Activated CD4-positive, alpha-beta T cell treated with anti-CD3 and anti-CD28 coated beads, Interleukin-2, amount 50 U/mL, for 1 hour (primary cell): ENCODE measurements around the gene TMEM247.

Experiments
- DNase-seq: peaks from one replicate; pipeline ENCODE4 v3.0.0-alpha.2; 2020

The TMEM247 gene

DNA sequence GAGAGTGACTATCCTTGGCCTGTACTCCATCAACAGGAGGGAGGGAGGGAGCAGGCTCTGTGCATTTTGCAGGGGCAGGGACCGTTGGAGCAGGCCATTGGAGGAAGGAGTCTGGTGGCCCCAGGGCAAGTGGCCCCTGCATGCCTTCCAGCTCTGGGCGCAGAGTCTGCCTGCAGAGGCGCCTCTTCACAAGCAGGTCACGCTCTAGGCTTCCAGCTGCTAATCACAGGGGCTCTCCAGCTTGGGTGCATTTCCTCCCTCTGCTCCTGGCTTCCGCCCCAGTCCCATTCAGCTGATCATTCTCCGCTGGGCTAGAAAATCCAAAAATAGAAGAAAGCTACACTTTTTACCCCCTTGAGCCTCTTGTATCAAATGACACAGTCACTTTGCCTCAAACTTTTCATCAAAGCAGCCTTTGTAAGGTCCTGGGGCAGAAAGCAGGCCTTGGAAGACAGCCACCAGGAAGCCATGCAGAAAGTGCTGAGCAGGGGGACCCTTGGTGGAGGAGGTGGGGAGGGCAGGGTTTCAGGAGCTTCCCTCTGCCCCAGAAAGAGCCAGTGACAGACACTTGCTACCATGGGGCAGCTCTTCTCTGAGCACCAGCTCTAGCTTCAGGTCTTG lies 11.3 kb downstream of the TMEM247 start:
- DNase-seq: no peak

DNA sequence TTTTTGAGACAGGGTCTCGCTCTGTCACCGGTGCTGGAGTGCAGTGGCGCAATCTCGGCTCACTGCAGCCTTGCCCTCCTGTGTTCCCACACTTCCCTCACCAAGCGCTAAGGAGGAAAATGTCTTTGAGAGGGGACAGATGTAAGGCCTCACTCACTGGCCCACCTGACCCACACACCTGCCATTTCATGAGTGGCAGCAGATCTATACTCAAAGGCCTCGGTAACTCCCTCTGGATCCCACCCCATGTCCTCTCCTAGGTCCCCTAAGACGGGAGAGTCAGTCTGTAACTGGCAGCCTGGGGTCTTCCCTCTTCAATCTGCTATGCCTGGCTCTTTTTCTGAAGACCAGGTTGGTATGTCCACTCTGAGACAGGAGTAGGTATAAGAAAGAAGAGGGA lies 12.9 kb downstream of the TMEM247 start:
- DNase-seq: no peak

DNA sequence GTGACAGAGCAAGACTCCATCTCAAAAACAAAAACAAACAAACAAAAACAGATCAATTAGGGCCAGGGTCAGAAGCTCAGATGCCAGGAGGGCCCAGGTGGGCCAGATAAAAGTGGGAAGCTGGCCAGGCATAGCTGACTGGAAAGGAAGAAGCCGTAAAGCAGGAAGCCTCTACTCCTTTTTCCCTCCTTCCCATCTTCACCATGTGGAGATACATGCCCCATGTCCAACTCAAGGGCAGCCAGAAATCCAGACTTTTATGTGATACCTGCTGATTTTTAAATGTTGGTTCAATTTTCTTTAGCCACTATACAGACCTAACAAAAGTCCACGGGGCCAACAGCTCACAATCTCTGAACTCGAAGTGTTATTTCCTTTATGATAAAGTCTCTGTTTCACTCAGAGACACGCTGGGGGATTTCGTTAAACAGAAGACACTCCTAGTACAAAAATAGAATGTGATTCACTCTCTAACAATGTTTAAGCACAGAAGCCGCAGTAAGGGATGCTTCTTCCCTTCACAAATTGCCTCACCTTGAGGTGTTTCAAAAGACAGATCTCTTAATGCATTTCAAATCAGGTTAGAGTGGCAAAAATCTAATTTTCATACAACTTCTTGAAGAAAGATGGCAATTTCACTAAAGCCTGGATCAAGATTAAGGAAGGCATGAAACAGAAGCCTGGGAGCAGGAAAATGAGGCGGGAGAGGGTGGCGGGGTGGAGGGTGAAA lies 14.0 kb downstream of the TMEM247 start:
- DNase-seq: no peak

DNA sequence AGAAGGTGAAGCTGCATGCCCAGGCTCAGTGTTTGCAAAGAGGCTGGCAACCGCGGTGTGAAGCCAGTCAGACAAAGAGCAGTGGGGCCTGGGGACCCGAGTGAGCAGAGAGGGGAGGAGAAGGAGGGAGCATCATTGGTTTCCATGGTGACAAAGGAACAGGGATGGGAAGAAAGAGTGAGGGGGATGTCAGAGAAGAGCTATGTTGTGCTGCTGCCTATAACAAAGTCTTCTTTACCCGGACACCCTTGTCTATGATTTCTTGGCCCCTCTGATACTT lies 14.5 kb downstream of the TMEM247 start:
- DNase-seq: no peak

DNA sequence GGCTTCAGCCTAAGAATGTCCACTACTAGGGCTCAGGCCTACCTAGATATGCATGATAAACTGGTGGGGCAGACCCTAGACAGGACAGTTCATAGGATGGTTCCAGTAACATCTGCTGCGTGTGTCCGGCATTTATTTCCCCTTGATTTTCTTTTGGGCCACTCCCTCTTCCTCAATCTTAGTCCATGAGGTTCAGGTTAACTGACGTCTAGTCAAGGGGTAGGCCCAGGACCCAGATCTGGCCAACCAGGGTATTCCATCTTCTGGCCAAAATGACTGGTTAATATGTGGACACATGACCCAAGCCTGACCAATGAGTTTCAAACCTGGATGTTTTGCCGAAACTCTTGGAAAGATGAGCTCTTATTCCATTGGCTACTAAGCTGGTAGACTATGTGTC lies 15.2 kb downstream of the TMEM247 start:
- no peak for DNase-seq

- DNase-seq: no peak
These were observed 16.1 kb downstream of the TMEM247 start for GRCh38 chr2:46495231-46496030.

GRCh38 chr2:46497766-46498165 lies 18.4 kb downstream of the TMEM247 start:
- DNase-seq: no peak

DNA sequence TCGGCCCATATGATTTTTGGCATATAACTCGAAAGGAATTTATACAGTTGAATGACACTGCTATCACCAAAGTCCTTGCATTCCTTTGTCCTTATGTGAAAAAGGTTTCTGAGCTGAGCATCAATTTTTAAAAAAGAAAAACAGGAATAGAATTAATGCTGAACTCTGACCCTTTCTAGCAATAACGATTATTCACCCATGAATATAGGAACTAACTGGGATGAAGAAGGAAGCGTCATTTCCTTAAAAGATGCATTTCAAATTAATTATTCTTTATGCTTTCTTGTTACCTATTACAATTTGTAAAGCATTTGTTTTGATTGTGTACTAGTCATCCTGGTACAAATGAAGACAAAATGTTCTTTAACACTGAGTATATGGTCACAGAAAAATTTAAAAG lies 19.3 kb downstream of the TMEM247 start:
- DNase-seq: no peak

DNA sequence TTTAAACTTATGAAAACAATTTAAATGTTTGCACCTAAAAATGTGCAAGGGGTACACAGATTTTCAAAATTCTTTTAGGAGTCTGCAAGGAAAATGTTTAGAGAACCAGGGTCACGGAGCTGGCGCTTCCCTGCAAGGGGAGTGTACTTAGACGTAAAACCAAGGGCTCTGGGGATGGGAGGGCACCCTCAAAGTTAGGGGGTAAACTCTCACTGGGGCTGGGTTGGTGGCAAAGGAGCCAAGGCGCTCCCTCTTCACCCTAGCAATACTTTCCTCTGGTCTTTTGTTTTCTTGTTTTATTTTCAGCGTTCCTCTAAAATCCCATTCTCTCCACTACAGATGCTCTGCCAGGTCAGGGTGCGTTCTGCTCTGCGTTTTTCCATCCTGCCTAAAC lies 20.0 kb downstream of the TMEM247 start:
- no peak for DNase-seq

DNA sequence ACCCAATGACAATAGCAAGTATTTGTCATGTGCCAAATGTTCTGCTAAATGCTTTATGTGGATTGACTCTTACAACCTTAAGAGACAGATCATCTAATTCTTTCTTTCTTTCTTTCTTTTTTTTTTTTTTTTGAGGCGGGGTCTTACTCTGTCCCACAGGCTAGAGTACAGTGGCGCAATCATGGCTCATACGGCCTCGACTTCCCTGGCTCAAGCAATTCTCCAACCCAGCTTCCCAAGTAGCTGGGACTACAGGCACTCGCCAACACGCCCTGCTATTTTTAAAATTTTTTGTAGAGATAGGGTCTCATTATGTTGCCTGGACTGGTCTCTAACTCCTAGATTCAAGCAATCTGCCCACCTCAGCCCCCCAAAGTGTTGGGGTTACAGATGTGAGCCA lies 21.4 kb downstream of the TMEM247 start:
- no peak for DNase-seq

DNA sequence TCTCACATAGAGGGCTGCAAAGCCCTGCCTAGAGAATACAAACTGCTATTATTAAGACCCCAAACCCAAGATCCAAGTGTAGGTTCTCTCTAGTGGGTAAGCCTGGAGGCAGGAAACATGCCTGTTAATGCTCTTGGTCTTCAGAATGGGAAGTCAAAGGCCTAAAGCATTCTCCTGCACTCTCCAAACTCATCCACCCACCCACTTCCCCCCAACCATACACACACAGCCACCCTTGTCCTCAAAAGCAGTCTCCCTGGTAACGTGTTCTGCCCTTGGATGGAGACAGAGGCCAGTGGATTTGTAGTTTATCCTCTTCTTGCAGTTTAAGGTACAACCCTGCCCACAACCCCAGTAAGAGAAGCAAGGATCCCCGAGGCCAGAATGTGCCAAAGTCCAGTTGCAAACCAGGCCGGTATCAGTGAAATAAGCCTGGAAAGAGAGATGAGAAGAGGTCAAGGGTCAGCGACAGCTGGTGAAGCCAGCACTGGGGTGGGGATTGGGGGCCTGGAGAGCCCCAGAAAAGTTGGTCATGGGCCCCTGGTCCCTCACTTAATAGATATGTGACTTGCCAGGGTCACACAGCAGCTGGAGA lies 23.0 kb downstream of the TMEM247 start:
- no peak for DNase-seq

DNA sequence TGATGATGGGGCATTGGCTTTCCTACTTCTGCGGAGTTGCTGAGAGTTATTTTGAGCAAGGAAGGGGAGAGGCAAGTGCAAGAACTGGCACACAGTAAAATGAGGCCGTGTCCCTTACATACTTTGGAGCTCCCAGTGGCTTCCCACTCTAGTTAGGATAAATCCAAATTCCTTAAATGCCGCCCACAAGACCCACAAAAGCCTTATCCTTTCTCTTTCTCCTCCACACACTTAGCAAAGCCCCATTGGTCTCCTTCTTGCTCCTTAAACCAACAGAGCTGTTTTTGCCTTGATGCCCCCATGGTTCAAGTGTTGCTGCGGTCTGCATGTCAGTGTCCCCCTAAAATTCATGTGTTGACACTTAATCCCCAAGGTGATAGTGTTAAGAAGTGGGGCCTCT lies 24.3 kb downstream of the TMEM247 start:
- no peak for DNase-seq

DNA sequence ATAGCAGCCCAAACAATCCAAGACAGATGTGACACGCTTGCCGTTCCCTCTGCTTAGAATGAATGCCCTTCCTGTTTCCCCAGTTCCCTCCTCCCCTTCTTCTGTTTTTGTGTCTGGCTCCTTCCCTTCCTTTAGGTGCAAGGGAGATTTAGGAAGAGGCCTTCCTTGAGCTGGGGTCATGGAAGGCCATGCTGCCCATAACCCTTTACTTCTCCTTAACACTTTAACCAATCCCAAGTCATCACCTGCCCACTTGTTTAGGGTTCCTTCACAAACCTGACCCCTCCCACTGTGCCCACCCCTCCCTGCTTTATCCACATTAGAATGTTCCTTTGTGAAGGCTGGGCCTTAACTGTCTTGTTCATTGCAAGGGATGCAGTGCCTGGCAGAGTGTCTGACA lies 24.9 kb downstream of the TMEM247 start:
- no peak for DNase-seq

- no peak for DNase-seq
These were observed 25.5 kb downstream of the TMEM247 start for GRCh38 chr2:46504685-46505471.

DNA sequence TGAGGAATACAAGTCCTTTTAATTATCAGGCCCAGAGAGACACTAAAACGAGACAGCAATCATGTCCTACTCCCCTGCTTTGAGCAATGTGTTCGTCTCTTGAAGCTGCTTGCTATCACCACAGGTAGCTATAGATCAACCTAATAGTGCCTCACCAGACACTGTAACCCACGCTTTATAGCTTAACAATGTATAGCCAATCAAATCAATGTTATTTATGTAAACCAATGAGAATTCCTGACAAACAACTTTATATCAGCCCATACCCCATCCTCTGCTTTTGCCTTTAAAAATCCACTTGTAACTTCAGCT lies 26.1 kb downstream of the TMEM247 start:
- no peak for DNase-seq

GRCh38 chr2:46506131-46506706 lies 26.9 kb downstream of the TMEM247 start:
- DNase-seq: no peak

- no peak for DNase-seq
These were observed 28.9 kb downstream of the TMEM247 start for GRCh38 chr2:46508312-46508711.

DNA sequence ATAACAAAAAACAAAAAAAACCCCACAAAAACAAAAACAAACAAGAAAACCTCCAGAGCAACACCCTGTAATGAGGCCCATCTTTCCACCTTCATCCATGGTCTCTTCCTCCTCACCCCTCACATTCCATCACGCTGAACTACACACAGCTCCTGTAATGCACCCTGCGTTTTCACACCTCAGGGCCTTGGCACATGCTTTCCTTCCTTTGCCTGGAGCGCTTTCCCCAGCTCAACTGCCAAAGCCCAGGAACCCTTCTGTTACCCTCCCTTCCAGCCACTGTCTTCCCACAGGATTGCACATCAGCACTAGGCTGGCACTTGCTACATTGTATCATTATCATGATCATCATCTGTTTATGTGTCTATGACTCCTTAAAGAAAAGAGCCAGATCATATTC lies 29.4 kb downstream of the TMEM247 start:
- no peak for DNase-seq

- no peak for DNase-seq
These were observed 30.4 kb downstream of the TMEM247 start for GRCh38 chr2:46509804-46510203.

DNA sequence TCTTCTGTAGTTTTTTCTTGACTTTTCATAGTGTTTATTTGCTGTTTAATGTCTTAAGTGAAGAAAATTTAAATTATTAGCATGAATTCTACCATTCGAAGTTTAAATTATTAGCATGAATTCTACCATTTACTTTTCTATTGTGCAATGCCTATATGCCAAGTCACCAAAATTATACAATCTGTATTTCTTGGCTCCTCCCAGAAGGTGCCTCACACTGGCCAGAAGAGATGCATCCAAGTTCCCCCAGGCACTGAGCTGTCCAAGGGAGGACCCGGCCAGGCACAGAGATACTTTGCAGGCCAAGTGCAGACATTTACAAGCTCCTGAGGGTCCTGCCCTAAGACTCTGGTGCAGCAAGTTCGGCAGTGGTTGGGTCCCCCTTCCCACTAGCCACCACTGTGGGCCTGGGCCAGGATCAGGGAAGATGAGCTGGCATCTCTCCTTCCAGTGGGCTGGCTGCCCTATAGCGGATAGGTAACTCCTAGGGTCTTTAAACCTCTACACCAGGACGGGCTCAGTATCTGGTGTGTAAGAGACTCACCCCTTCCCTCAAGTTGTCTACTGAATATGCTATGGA lies 31.3 kb downstream of the TMEM247 start:
- DNase-seq: no peak

DNA sequence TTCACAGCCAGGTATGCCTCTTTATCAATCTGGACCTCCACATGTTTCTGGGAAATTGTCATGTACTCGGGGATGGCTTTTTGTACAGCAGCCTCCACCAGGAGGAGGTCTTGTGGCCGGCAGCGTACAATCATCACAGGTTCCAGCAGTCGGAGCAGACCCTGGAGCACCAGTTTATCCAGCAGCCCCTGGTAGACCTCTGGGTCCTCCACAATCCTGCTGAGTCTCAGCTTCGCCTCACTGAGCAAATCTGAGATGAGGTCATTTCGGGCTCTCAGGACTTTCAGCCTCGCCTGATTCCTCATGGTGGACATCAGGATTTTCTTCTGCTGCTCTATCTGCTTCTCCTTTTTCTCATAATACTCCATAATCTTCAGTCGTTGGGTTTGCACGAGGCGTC lies 32.8 kb downstream of the TMEM247 start:
- DNase-seq: no peak

DNA sequence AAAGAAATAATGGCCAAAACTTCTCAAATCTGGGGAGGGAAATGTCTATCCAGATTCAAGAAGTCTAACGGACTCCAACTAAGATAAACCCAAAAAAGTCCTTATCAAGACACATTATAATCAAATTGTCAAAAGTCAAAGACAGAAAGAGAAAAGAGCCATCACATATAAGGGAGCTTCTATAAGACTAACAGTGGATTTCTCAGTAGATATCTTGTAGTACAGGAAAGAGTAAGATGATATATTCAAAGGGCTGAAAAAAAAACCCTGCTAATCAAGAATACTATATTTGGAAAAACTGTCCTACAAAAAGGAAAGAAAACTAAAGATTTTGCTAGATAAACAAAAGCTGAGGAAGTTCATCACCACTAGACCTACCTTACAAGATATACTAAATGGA lies 35.4 kb downstream of the TMEM247 start:
- no peak for DNase-seq

DNA sequence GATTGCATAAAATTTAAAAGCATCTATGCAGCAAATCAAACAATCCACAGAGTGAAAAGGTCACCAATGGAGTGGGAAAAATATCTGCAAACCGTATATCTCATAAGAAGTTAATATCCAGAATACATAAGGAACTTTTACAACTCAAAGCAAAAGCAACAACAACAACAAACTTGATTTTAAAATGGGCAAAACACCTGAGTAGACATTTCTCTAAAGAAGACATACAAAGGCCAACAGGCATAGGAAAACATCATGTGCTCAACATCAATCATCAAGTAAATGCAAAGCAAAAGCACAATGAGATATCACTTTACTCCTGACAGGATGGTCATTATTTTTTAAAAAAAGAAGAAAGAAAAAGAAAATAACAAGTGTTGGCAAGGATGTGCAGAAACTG lies 38.1 kb downstream of the TMEM247 start:
- DNase-seq: no peak
